Liver (tissue), 9 donors: Measurements from ENCODE around the gene PRKCD. TPM values are rescaled to one million over a fixed set of nuclear protein-coding genes. Genes with fewer than 3 reads are reported as not detected.

Experiments used
- DNase-seq: peaks from one replicate; pipeline ENCODE4 v3.0.0-alpha.2; 2017; ENCODE audit warnings: low spot score
- H3K27ac ChIP-seq, 2 donors: one replicate each; pipeline ENCODE4 v1.7.0; 2013; ENCODE audit warnings: inconsistent platforms in 2 of 2, low read length in 2 of 2, control low read depth in 1 of 2, low read depth in 1 of 2, mild to moderate bottlenecking in 1 of 2
- H3K27me3 ChIP-seq, 4 donors: one replicate each; pipeline versions ENCODE4 v1.6.1 to v1.7.0; 2013; ENCODE audit warnings: low read length in 3 of 4, inconsistent platforms in 1 of 4, mild to moderate bottlenecking in 1 of 4, moderate library complexity in 1 of 4; ENCODE audit not compliant: control insufficient read depth in 4 of 4, insufficient read depth in 4 of 4
- H3K36me3 ChIP-seq, 4 donors: one replicate each; pipeline versions ENCODE4 v1.6.1 to v1.7.0; 2013; ENCODE audit warnings: low read length in 3 of 4, mild to moderate bottlenecking in 3 of 4, low read depth in 1 of 4, moderate library complexity in 1 of 4; ENCODE audit not compliant: control insufficient read depth in 4 of 4, insufficient read depth in 3 of 4
- H3K4me1 ChIP-seq, 4 donors: one replicate each; pipeline versions ENCODE4 v1.6.1 to v1.7.0; 2013; ENCODE audit warnings: low read length in 3 of 4, mild to moderate bottlenecking in 3 of 4, moderate library complexity in 1 of 4; ENCODE audit not compliant: control insufficient read depth in 4 of 4, insufficient read depth in 4 of 4
- H3K4me3 ChIP-seq, 3 donors: one replicate each; pipeline versions ENCODE4 v1.6.1 to v1.7.0; 2013; ENCODE audit warnings: low read length in 3 of 3, control low read depth in 1 of 3, low read depth in 1 of 3, mild to moderate bottlenecking in 1 of 3
- H3K9ac ChIP-seq, 2 donors: one replicate each; pipeline ENCODE4 v1.7.0; 2013; ENCODE audit warnings: low read length in 2 of 2, mild to moderate bottlenecking in 2 of 2, moderate library complexity in 2 of 2, control low read depth in 1 of 2, low read depth in 1 of 2
- H3K9me3 ChIP-seq, 4 donors: one replicate each; pipeline versions ENCODE4 v1.6.1 to v1.7.0; 2013; ENCODE audit warnings: low read length in 3 of 4; ENCODE audit not compliant: control insufficient read depth in 4 of 4
- EGR1 ChIP-seq, 2 donors: IDR thresholded peaks; 2 replicates each; pipeline ENCODE4 v1.6.1; 2016 to 2018; ENCODE audit warnings: antibody characterized with exemption in 2 of 2, low read depth in 2 of 2
- FOXA2 ChIP-seq: IDR thresholded peaks from 2 replicates; pipeline ENCODE4 v1.6.1; 2016; ENCODE audit warnings: antibody characterized with exemption
- GABPA ChIP-seq, 2 donors: IDR thresholded peaks in 1 of 2; conservative IDR thresholded peaks in 1 of 2; 2 replicates each; pipeline ENCODE4 v1.6.1; 2016; ENCODE audit warnings: antibody characterized with exemption in 2 of 2, mild to moderate bottlenecking in 1 of 2, moderate library complexity in 1 of 2
- HNF4A ChIP-seq, 2 donors: conservative IDR thresholded peaks; 2 replicates each; pipeline ENCODE4 v1.6.1; 2016; ENCODE audit warnings: antibody characterized with exemption in 2 of 2, mild to moderate bottlenecking in 2 of 2
- HNF4G ChIP-seq: IDR thresholded peaks from 2 replicates; pipeline ENCODE4 v1.6.1; 2016; ENCODE audit warnings: antibody characterized with exemption
- JUND ChIP-seq, 2 donors: IDR thresholded peaks; 2 replicates each; pipeline ENCODE4 v1.6.1; 2016; ENCODE audit warnings: antibody characterized with exemption in 2 of 2
- NR2F2 ChIP-seq: IDR thresholded peaks from 2 replicates; pipeline ENCODE4 v1.6.1; 2016; ENCODE audit warnings: antibody characterized with exemption
- RAD21 ChIP-seq, 2 donors: IDR thresholded peaks; 2 replicates each; pipeline ENCODE4 v1.6.1; 2016; ENCODE audit warnings: antibody characterized with exemption in 2 of 2, mild to moderate bottlenecking in 2 of 2
- RXRA ChIP-seq, 2 donors: IDR thresholded peaks; 2 replicates each; pipeline ENCODE4 v1.6.1; 2017 to 2018; ENCODE audit warnings: antibody characterized with exemption in 2 of 2, mild to moderate bottlenecking in 1 of 2
- SP1 ChIP-seq: IDR thresholded peaks from 2 replicates; pipeline ENCODE4 v1.6.1; 2018; ENCODE audit warnings: antibody characterized with exemption, mild to moderate bottlenecking
- YY1 ChIP-seq: IDR thresholded peaks from 2 replicates; pipeline ENCODE4 v1.6.1; 2016; ENCODE audit warnings: antibody characterized with exemption, mild to moderate bottlenecking
- WGBS: extraction: QIAGEN DNeasy Blood & Tissue Kit; methylation state at CpG from one replicate; pipeline ENCODE4 v1.1.7; 2013; 5-methylcytosine and 5-hydroxymethylcytosine counted together
- polyA plus RNA-seq, 2 donors: library from polyadenylated mRNA; stranded (reverse) in 1 of 2; unstranded in 1 of 2; fragments of 200-250 nt in 1 of 2; fragments of >200 nt in 1 of 2; fragmentation: Nextera tagmentation in 1 of 2; extraction: Ambion mirVana in 1 of 2; gene quantifications; one replicate each; pipeline versions ENCODE4 v1.2.1 to v1.2.3, GENCODE V29; 2013 to 2015
- total RNA-seq, 2 donors: library from RNA; depleted of rRNA; stranded (reverse); fragments of >200 nt; gene quantifications; one replicate each; pipeline ENCODE4 v1.2.3, GENCODE V29; 2014
- TF ChIP-seq, protein P1 (sequence below): IDR thresholded peaks from 2 replicates; pipeline ENCODE4 v1.6.1; 2016; ENCODE audit warnings: antibody characterized with exemption
- TF ChIP-seq, protein P2 (sequence below): fragments of 150-350 bp; IDR thresholded peaks from 2 replicates; pipeline ENCODE4 v1.5.1; 2017; ENCODE audit warnings: improper control_type of control experiment, low read depth, low read length; ENCODE audit not compliant: missing input control
- TF ChIP-seq, protein P3 (sequence below): IDR thresholded peaks from 2 replicates; pipeline ENCODE4 v1.6.1; 2016; ENCODE audit warnings: antibody characterized with exemption
- TF ChIP-seq, protein P4 (sequence below): IDR thresholded peaks from 2 replicates; pipeline ENCODE4 v1.6.1; 2016; ENCODE audit warnings: antibody characterized with exemption
- donor health status: healthy.
- donor health status: healthy.
- donor health status: healthy.
- donor health status: healthy.
- donor health status: healthy.

The PRKCD gene
- total and polyA plus RNA-seq, 4 donors, result 3.1 to 7.3 (median 3.4) TPM

DNA sequence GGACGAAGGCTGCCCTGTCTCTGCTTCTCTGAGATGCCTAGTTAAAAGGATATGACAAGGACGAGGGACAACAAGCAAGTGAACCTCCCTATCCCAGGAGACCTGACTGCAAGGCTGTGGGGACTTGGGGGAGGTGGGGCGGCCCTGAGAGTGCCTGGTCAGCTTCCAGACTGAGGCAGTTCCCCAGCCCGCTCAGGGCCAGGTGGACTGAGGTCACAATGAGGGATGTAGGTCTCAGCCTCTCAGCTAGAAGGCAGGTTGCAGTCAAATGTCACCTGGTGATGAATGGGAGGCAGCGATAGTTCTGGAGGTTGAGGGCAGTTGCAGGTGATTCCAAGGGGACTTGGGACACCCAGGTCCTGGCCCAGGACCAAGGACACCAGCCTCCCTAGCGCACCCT, 64.2 kb downstream of the PRKCD start:
- Histone ChIP-seq H3K4me3 (no peak overlapping the region), H3K9ac (no peak overlapping the region), H3K9me3 (no peaks in the 10 kb centered on the region), H3K27ac (no peak overlapping the region), H3K4me1 (no peaks in the 10 kb centered on the region), H3K36me3 (peaks cover 37 to 76% (median 41%) of the 10 kb centered on the region in 4 donors), H3K27me3 (no peaks in the 10 kb centered on the region)
- DNase-seq, result no peak
- 94% methylated on average over 6 of the region's 6 CpGs for WGBS
- TF ChIP-seq, protein P1, sequence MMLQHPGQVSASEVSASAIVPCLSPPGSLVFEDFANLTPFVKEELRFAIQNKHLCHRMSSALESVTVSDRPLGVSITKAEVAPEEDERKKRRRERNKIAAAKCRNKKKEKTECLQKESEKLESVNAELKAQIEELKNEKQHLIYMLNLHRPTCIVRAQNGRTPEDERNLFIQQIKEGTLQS, result no peak
- TF ChIP-seq, protein P2, sequence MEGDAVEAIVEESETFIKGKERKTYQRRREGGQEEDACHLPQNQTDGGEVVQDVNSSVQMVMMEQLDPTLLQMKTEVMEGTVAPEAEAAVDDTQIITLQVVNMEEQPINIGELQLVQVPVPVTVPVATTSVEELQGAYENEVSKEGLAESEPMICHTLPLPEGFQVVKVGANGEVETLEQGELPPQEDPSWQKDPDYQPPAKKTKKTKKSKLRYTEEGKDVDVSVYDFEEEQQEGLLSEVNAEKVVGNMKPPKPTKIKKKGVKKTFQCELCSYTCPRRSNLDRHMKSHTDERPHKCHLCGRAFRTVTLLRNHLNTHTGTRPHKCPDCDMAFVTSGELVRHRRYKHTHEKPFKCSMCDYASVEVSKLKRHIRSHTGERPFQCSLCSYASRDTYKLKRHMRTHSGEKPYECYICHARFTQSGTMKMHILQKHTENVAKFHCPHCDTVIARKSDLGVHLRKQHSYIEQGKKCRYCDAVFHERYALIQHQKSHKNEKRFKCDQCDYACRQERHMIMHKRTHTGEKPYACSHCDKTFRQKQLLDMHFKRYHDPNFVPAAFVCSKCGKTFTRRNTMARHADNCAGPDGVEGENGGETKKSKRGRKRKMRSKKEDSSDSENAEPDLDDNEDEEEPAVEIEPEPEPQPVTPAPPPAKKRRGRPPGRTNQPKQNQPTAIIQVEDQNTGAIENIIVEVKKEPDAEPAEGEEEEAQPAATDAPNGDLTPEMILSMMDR, result no peak
- TF ChIP-seq HNF4A (conservative IDR thresholded peaks at IDR 0.05), result no peak
- no peak for TF ChIP-seq NR2F2
- TF ChIP-seq, protein P3, sequence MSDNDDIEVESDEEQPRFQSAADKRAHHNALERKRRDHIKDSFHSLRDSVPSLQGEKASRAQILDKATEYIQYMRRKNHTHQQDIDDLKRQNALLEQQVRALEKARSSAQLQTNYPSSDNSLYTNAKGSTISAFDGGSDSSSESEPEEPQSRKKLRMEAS, result no peak
- no peak for TF ChIP-seq HNF4G

DNA sequence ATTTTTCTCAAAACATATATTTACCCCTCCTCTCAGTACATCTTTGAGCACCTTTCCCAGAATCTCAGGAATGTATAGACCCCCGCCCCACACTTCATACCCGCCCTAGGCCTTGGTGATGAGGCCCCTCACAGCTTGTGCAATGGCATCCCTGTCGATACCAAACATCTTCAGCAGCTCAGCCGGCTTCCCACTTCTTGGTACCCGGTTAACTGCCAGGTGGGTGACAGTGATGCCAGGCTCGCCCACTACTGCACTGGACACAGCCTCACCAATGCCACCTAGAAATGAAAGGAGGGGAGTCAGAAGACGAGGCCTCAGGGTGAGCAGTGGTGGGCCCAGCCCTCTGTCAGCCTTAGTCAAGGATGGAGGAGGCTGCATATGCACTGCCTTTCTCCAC, 64.6 kb downstream of the PRKCD start:
- Histone ChIP-seq H3K4me3 (no peak overlapping the region), H3K9me3 (no peaks in the 10 kb centered on the region), H3K36me3 (peaks cover 40 to 80% (median 42%) of the 10 kb centered on the region in 4 donors), H3K4me1 (no peaks in the 10 kb centered on the region), H3K9ac (no peak overlapping the region), H3K27ac (no peak overlapping the region), H3K27me3 (no peaks in the 10 kb centered on the region)
- 91% methylated on average over 7 of the region's 7 CpGs for WGBS
- no peak for DNase-seq
- no peak for TF ChIP-seq RAD21 (IDR thresholded peaks at IDR 0.05)

DNA sequence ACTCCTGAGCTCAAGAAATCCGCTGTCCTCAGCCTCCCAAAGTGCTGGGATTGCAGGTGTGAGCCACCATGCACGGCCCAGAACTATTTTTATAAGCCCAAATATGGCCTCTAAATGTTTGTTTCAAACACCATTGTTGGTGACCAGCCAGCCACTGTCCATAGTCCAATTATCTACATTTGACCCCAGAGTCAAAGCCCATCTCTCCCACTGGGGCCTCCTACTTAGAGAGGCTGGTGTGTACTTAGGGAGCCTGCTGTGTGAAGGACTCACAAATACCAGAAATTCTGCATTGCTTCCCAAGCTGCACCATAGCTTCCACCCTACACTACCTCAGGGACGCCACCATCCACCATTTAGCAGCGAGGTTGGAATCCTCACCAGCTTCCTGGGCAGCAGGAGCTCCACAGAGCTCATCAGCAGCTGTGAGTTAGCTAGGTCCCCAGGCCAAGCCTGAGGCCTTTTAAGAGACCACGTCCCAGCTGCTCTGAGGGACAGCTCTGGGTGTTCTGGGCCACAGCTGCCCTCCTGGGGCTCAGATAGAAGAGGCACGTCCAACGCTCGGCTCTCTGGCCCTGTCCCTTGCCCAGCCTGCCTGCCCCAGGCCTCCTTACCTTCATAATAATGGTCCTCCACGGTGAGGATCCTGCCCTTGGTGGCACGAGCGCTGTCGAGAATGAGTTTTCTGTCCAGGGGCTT, 65.3 kb downstream of the PRKCD start:
- no peak overlapping the region for H3K9ac ChIP-seq
- no peaks in the 10 kb centered on the region for H3K4me1 ChIP-seq
- H3K36me3 ChIP-seq, result peaks cover 42 to 87% (median 43%) of the 10 kb centered on the region in 4 donors
- H3K4me3 ChIP-seq, result no peak overlapping the region
- H3K27me3 ChIP-seq, result no peaks in the 10 kb centered on the region
- WGBS, result 88% methylated on average over 12 of the region's 12 CpGs
- no peak for DNase-seq
- no peak overlapping the region for H3K27ac ChIP-seq
- H3K9me3 ChIP-seq, result no peaks in the 10 kb centered on the region
- TF ChIP-seq RAD21 (IDR thresholded peaks at IDR 0.05), result no peak
- TF ChIP-seq HNF4A (conservative IDR thresholded peaks at IDR 0.05), result peak in 1 of 2 donors; percentile 76

DNA sequence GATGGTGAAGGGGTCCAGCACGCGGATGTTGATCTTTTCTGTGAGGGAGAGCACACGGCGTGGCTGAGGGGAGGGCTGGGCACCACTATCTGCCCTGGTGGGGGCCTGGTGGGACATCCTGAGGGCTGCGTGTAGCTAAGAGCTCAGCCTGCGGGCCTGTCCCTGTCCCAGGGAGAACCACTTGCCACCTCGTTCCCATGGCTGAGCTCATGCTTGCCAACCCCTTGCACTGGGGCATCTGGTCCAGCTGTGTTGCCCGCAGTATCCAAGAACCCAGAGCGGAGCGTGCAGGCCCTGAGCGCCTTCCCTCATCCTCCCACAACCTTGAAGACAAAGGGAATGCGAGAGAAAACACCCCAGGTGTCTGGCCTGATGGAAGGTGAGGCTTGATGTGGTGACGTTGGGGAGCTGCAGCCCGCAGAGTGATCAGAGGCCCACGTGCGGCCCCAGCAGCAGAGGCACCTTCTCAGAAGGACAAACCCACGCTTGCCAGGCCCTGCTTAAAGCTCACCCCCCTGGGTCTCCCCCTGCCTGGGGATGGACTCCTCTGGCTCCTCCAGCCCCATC, 65.9 kb downstream of the PRKCD start:
- no peak for DNase-seq
- Histone ChIP-seq H3K4me3 (no peak overlapping the region), H3K9me3 (no peaks in the 10 kb centered on the region), H3K27me3 (no peaks in the 10 kb centered on the region), H3K36me3 (peaks cover 43 to 87% (median 44%) of the 10 kb centered on the region in 4 donors), H3K4me1 (no peaks in the 10 kb centered on the region), H3K27ac (no peak overlapping the region), H3K9ac (no peak overlapping the region)
- 95% methylated on average over 17 of the region's 17 CpGs for WGBS
- TF ChIP-seq GABPA (IDR thresholded peaks at IDR 0.05 in 1 of 2, conservative IDR thresholded peaks at IDR 0.05 in 1 of 2), result no peak
- TF ChIP-seq, protein P1, result no peak
- TF ChIP-seq HNF4G, result no peak
- TF ChIP-seq FOXA2, result no peak
- TF ChIP-seq YY1, result no peak
- TF ChIP-seq RXRA (IDR thresholded peaks at IDR 0.05), result no peak
- TF ChIP-seq HNF4A (conservative IDR thresholded peaks at IDR 0.05), result no peak
- TF ChIP-seq EGR1 (IDR thresholded peaks at IDR 0.05; ENCODE audit: low read depth in 2 of 2), result no peak
- TF ChIP-seq SP1, result no peak
- TF ChIP-seq, protein P4, sequence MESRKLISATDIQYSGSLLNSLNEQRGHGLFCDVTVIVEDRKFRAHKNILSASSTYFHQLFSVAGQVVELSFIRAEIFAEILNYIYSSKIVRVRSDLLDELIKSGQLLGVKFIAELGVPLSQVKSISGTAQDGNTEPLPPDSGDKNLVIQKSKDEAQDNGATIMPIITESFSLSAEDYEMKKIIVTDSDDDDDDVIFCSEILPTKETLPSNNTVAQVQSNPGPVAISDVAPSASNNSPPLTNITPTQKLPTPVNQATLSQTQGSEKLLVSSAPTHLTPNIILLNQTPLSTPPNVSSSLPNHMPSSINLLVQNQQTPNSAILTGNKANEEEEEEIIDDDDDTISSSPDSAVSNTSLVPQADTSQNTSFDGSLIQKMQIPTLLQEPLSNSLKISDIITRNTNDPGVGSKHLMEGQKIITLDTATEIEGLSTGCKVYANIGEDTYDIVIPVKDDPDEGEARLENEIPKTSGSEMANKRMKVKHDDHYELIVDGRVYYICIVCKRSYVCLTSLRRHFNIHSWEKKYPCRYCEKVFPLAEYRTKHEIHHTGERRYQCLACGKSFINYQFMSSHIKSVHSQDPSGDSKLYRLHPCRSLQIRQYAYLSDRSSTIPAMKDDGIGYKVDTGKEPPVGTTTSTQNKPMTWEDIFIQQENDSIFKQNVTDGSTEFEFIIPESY, result no peak
- no peak for TF ChIP-seq NR2F2
- TF ChIP-seq, protein P3, result no peak
- TF ChIP-seq JUND (IDR thresholded peaks at IDR 0.05), result no peak
- no peak for TF ChIP-seq RAD21 (IDR thresholded peaks at IDR 0.05)
